Cerebellar cortex (tissue), 1 donor: ENCODE data around the gene PLCD1.
"Not testable (repeated sequence)": the region's sequence is repeated elsewhere in the genome, so short reads cannot be mapped to it uniquely, and the experiment has no call there.

Experiments
- DNase-seq: peaks from one replicate; pipeline ENCODE4 v3.0.0-alpha.2; 2015; ENCODE audit warnings: low spot score

The PLCD1 gene

DNA sequence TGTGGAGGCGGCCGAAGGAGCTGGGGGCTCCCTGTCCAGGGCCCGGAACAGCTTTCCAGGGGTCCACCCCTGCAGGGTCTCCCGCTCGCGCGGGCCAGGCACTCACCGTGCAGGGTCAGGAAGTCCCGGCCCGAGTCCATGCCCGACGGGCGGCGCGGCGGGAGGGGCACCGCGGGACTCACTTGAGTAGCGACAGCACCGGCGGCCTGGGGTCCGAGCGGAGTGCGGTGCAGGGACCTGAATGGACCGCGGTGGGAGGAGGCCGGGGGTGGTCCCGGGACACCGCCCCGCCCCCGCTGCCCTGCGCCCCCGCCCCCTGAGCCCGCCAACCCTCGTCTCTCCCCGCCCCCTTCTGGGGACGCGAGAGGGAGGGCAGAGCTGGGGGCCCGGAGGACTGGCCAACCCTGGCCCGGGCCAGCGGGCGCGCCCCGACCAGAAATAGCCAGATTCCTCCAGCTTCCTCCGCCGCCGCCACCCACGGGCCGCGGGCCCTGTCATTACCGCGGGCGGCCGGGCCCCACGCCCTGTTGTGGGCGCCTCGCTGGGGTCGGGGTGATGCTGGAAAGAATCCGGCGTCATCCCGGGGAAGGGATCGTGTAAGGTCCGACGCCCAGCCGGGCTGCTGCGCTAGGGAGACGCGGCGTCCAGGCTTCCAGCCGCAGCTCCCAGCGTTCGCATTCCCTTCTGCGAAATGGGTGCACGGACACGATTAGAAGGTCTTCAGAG is at the start of gene PLCD1:
TSS of gene PLCD1 (minus strand) at position 243 of the 726 bp plus-strand sequence. CDS start at position 140, 103 bp downstream.
- no peak for DNase-seq

DNA sequence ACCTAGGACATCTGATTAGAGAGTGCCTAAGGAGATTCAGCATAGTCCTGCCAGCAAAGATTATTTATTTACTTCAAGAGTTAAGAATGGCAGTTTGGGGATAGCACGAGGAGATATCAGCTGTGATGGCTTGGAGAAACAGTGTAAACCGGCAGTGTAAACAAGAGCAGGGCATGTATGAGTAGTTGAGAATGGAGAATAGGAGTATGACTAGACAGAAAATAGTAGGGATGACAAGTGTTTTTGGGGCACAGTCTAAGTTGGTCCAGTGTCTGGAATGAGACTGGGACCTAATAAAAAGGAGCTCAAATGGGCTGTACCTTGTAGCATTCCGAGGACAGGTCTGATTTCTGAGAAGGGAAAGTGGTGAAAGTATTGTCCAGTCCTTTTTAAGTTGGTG is 47.6 kb upstream of the PLCD1 start:
- DNase-seq, result not testable (repeated sequence)

DNA sequence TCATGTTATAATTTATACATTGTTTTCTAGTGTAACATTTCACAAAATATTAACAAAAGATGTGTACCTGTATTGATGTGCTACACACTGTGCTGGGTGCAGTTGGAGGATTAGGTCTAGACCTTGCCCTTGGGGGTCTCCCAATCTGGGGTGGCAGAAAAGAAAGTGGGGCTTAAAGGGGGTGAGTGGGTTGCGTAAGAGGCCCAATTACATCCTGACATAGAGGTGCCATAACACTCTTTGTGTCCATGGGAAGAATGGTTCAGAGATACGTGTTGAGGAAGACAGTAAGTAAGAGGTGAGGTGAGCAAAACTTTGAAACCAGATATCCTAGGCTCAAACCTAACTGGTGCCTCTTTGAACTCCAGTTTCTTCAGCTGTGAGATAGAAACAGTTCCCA is 40.6 kb upstream of the PLCD1 start:
- no peak for DNase-seq

DNA sequence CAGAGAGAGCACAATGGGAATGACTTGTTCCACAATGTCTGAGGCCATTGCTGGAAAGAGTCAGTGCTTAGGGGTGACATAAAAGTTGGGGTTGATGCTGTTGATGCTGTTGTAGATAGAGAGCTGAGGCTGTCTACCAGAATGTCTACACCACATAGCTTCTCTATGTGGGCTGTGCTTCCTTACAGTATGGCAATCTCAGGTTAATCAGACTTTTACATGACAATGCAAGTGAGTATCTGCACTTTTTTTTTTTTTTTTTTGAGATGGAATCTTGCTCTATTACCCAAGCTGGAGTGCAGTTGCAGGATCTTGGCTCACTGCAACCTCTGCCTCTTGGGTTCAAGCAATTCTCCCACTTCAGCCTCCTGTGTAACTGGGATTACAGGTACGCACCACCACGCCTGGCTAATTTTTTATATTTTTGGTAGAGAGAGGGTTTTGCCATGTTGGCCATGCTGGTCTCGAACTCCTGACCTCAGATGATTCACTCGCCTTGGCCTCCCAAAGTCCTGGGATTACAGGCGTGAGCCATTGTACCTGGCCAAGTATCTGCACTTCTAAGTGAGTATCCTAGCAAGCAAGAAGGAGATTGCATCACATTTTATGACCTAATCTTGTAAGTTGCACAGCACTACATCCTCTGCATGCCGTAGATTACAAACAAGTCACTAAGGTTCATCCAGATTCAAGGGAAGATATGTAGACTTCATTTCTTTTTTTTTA is 38.2 kb upstream of the PLCD1 start:
- no peak for DNase-seq

DNA sequence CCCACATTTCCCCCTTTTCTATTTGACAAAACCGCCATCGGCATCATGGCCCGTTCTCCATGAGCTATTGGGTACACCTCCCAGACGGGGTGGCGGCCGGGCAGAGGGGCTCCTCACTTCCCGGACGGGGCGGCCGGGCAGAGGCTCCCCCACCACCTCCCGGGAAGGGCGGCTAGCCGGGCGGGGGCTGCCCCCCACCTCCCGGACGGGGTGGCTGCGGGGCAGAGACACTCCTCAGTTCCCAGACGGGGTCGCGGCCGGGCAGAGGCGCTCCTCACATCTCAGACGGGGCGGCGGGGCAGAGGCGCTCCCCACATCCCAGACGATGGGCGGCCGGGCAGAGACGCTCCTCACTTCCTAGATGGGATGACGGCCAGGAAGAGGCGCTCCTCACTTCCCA is 35.0 kb upstream of the PLCD1 start:
- DNase-seq, result not testable (repeated sequence)

- DNase-seq, result no peak
Measured at GRCh38 chr3:38062809-38063208, 33.4 kb upstream of the PLCD1 start.

DNA sequence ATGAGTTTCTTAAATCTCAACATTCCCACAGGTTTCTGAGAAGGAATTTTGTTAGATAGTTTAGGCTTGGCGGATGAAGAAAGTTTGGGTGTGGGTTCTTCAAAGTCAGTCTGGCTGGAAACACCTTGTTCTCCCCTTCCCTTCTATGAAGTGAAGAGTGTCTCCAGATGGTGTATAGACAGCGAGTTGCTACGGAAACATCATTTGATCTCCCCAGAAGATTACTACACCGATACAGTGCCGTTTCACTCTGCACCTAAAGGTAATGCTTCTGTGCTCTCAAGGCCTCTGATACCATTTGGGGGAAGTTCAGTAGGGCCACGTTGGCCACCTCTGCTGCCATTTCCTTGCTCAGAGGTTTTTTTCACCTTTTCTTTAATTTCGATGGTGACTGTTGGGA is 30.1 kb upstream of the PLCD1 start:
- DNase-seq, result no peak

DNA sequence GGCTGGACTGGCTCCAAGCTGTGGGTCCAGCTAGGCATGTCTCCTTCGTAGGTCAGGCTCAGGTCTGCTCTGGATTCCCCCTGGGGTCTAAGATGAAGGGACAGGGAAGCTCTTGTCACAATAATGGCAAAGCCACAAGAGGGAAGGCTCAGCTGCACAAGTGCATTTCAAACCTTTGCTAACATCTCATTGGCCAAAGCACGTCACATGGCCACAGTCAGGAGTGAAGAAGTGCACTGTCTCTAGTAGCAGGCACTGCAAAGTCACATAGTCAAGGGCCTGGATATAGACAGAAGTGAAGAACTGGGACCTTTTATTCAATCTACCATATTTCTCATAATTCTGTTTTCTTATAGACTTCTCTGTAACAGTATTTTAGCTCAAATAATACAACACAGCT is 29.7 kb upstream of the PLCD1 start:
- DNase-seq, result no peak

- DNase-seq, result no peak
Measured at GRCh38 chr3:38054499-38055001, 25.1 kb upstream of the PLCD1 start.

DNA sequence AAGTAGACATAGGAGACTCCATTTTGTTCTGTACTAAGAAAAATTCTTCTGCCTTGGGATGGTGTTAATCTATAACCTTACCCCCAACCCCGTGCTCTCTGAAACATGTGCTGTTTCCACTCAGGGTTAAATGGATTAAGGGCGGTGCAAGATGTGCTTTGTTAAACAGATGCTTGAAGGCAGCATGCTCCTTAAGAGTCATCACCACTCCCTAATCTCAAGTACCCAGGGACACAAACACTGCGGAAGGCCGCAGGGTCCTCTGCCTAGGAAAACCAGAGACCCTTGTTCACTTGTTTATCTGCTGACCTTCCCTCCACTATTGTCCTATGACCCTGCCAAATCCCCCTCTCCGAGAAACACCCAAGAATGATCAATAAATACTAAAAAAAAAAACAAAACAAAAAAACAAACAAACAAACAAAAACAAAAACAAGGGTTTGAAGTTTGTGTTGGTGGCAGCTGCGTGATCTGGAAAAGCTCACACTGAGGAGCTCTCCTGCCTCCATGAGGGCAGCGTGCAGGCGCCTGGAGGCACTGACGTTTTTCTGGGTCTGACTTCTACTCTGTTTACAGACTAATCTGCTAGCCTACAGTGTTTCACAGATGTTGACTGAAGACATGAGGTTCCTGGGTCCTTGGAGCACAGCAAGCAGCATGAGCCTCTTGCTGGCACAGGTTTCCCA is 24.5 kb upstream of the PLCD1 start:
- not testable (repeated sequence) for DNase-seq

DNA sequence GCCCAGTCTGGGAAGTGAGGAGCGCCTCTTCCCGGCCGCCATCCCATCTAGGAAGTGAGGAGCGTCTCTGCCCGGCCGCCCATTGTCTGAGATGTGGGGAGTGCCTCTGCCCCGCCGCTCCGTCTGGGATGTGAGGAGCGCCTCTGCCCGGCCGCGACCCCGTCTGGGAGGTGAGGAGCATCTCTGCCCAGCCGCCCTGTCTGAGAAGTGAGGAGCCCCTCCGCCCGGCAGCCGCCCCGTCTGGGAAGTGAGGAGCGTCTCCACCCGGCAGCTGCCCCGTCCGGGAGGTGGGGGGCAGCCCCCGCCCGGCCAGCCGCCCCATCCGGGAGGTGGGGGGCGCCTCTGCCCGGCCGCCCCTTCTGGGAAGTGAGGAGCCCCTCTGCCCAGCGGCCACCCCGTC is 23.8 kb upstream of the PLCD1 start:
- not testable (repeated sequence) for DNase-seq

DNA sequence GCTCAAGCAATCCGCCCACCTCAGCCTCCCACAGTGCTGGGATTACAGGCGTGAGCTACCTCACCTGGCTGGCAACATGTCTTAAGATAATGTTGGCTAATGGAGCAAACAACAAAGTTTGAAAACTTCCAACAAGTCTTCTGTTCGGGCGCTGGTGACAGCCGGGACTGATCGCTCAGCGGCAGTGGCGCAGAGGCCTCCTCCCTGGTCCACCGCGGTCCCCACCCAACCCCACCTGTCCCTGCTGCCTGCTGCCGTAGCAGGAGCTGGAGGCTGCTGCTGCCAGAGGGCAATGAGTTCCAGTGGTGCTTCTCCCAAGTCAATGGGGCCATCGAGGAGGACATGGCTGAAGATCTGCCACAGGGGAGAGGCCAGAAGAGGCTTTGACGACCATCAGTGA is 21.7 kb upstream of the PLCD1 start:
- no peak for DNase-seq

- no peak for DNase-seq
Measured at GRCh38 chr3:38049358-38050126, 20.1 kb upstream of the PLCD1 start.

GRCh38 chr3:38047896-38048295 is 18.5 kb upstream of the PLCD1 start:
- DNase-seq, result no peak

DNA sequence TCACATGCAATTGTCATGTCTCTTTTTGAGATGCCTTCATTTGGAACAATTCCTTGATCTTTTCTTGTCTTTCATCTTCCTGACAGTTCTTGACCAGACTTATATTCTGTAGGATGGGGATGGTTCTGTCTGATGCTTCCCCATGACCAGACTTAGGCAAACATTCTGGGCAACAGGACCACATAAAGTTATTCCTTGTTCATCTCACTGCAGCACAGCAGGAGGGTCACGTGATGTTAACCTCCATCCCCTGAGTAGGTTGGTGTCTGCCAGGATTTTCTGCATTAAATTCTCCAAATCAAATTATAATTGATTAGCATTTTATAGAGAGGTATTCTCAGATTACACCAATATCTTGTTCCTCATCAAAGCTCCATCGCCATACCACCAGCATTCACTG is 17.4 kb upstream of the PLCD1 start:
- no peak for DNase-seq

- no peak for DNase-seq
Measured at GRCh38 chr3:38046027-38046426, 16.6 kb upstream of the PLCD1 start.

DNA sequence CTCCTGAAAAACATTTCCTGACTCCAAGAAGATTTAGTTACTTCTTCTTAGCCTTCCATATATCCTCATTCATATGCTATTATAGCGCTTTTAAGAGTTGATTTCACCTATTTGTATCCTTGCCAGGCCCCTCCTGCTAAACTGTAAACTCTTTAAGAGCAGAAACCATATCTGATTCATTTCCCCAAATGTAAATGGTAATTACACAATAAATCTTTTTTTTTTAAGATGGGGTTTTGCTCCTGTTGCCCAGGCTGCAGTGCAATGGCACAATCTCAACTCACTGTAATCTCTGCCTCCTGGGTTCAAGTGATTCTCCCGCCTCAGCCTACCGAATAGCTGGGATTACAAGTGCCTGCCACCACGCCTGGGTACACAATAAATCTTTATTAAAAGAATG is 14.0 kb upstream of the PLCD1 start:
- DNase-seq, result no peak

- no peak for DNase-seq
Measured at GRCh38 chr3:38040401-38040800, 11.0 kb upstream of the PLCD1 start.

- no peak for DNase-seq
Measured at GRCh38 chr3:38039899-38040261, 10.4 kb upstream of the PLCD1 start.

GRCh38 chr3:38039101-38039898 is 9.9 kb upstream of the PLCD1 start, which contains the start of gene DLEC1:
TSS of gene DLEC1 (plus strand) at chr3:38039208. CDS start at chr3:38039226, 18 bp downstream.
- no peak for DNase-seq

DNA sequence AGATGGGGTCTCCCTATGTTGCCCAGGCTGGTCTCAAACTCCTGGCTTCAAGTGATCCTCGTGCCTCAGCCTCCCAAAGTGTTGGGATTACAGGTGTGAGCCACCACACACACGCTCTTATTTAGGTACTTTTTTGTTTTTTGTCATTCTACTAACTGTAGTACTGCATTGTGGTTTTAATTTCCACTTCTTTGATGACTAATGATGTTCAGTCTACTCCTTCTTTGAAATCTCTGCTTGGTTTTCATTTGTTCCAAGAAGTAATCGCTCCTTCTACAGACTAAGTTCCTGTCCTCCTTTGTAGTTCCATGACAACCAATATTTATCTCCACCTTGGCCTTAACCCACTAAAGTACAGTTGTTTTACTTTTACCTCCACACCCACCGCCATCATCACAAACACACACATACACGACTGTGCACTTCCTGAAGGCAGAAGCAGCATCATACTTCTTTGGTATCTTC is 9.0 kb upstream of the PLCD1 start:
- DNase-seq, result no peak
